HepG2 (cell line): ENCODE measurements around the gene PRSS21. TPM values are rescaled to one million over a fixed set of nuclear protein-coding genes. Genes with fewer than 3 reads are reported as not detected.

Source experiments
- CREB3 ChIP-seq: sonication (generic); formaldehyde crosslinking; IDR thresholded peaks from 2 replicates; pipeline ENCODE4 v1.5.0; 2020; ENCODE audit warnings: missing genetic modification reagents
- ZNF512 ChIP-seq: sonication (generic); formaldehyde crosslinking; IDR thresholded peaks from 2 replicates; pipeline ENCODE4 v1.4.0; 2020; ENCODE audit warnings: mild to moderate bottlenecking, missing genetic modification reagents
- ZNF646 ChIP-seq: sonication (generic); formaldehyde crosslinking; IDR thresholded peaks from 2 replicates; pipeline ENCODE4 v1.9.0; 2021; ENCODE audit warnings: mild to moderate bottlenecking, missing genetic modification reagents
- polyA plus RNA-seq, 8 experiments: library from polyadenylated mRNA; depleted of rRNA in 3 of 8; stranded (reverse) in 7 of 8; unstranded in 1 of 8; fragments of >200 nt; fragmentation: Illumina TruSeq in 4 of 8; extraction: Trizol in 4 of 8; gene quantifications; 2 replicates each; pipeline versions ENCODE4 v1.2.1 to v1.2.3, GENCODE V29; 2011 to 2016; ENCODE audit warnings: low read depth in 4 of 8, missing spikeins in 1 of 8, mixed read lengths in 1 of 8; ENCODE audit not compliant: insufficient read depth in 1 of 8
- total RNA-seq, 5 experiments: library from RNA; depleted of rRNA; stranded (reverse); fragments of >200 nt; fragmentation: Illumina TruSeq; extraction: Trizol; gene quantifications; 2 replicates each; pipeline ENCODE4 v1.2.3, GENCODE V29; 2016; ENCODE audit warnings: low read depth in 1 of 5

The PRSS21 gene
- total and polyA plus RNA-seq, 2 of the 13 experiments (the other 11 are each of a cell fraction or from before 2014, with no cell fraction given): not detected

GRCh38 chr16:2840914-2841313 lies 23.9 kb downstream of the PRSS21 start (continued):
- TF ChIP-seq ZNF646 (CRISPR knock-in tag): no peak
- no peak for TF ChIP-seq ZNF512 (CRISPR knock-in tag)
- TF ChIP-seq CREB3 (CRISPR knock-in tag): no peak
